Panc1 (cell line): ENCODE data around the gene MEF2D. TPM values are rescaled to one million over a fixed set of nuclear protein-coding genes. Genes with fewer than 3 reads are reported as not detected.

Source experiments
- ATAC-seq: fragments of 200-7000 bp; cut with Tn5 transposase; 2 replicates; pipeline ENCODE4 v1.9.1; 2020; ENCODE audit warnings: mild to moderate bottlenecking, moderate library complexity
- BruUV-seq: library from RNA; stranded (reverse); fragments of 400-500 nt; replicated peaks from 2 replicates; lab custom pipeline; 2021; lab: Mats Ljungman, UMichigan
- CTCF ChIA-PET: fragments of 300-600 bp; sonication (Branson Sonifier 250); formaldehyde crosslinking; loops from one replicate; lab custom pipeline; 2022; ENCODE audit warnings: antibody characterized with exemption; lab: Charles Lee
- POLR2A ChIA-PET: fragments of 300-600 bp; sonication (Branson Sonifier 250); formaldehyde crosslinking; loops from one replicate; lab custom pipeline; 2022; ENCODE audit warnings: antibody characterized with exemption; lab: Charles Lee
- DNase-seq: peaks from one replicate; pipeline ENCODE4 v3.0.0-alpha.2; 2010; ENCODE audit warnings: low read depth, low spot score
- H3K27ac ChIP-seq: 2 replicates; pipeline ENCODE4 v1.5.1; 2011; ENCODE audit warnings: mild to moderate bottlenecking, low read length, inconsistent platforms
- H3K27me3 ChIP-seq: fragments of 200-500 bp; sonication (Bioruptor generic); 2 replicates; pipeline ENCODE4 v1.6.0; 2014; ENCODE audit warnings: low read length, inconsistent platforms; ENCODE audit not compliant: control insufficient read depth, insufficient read depth
- H3K36me3 ChIP-seq: fragments of 200-500 bp; sonication (Bioruptor generic); 2 replicates; pipeline ENCODE4 v1.5.1; 2014; ENCODE audit warnings: inconsistent platforms, mild to moderate bottlenecking, low read length, moderate library complexity; ENCODE audit not compliant: control insufficient read depth, insufficient read depth
- H3K4me1 ChIP-seq: 2 replicates; pipeline ENCODE4 v1.5.1; 2011; ENCODE audit warnings: inconsistent platforms, mild to moderate bottlenecking, low read length, moderate library complexity; ENCODE audit not compliant: control insufficient read depth, insufficient read depth
- H3K4me3 ChIP-seq, 2 experiments: 2 replicates each; pipeline ENCODE4 v1.5.1; 2011 to 2012; ENCODE audit warnings: low read depth in 2 of 2, low read length in 2 of 2, mild to moderate bottlenecking in 2 of 2, inconsistent platforms in 1 of 2, moderate library complexity in 1 of 2
- H3K9me3 ChIP-seq: fragments of 200-500 bp; sonication (Bioruptor generic); 2 replicates; pipeline ENCODE4 v1.5.1; 2014; ENCODE audit warnings: low read depth, mild to moderate bottlenecking, inconsistent platforms, low read length, moderate library complexity; ENCODE audit not compliant: control insufficient read depth, insufficient read depth
- CTCF ChIP-seq: fragments of 450-650 bp; IDR thresholded peaks from 2 replicates; pipeline ENCODE4 v1.5.1; 2017; ENCODE audit warnings: mild to moderate bottlenecking
- POLR2AphosphoS5 ChIP-seq: IDR thresholded peaks from 2 replicates; pipeline ENCODE4 v1.6.1; 2012; ENCODE audit warnings: mild to moderate bottlenecking, low read depth, low read length, moderate library complexity
- REST ChIP-seq, 2 experiments: IDR thresholded peaks; 2 replicates each; pipeline ENCODE4 v1.6.1; 2011 to 2012; ENCODE audit warnings: low read depth in 2 of 2, control low read depth in 1 of 2, low read length in 1 of 2, mild to moderate bottlenecking in 1 of 2, moderate library complexity in 1 of 2; ENCODE audit not compliant: insufficient read depth in 1 of 2
- SIN3A ChIP-seq: IDR thresholded peaks from 2 replicates; pipeline ENCODE4 v1.6.1; 2012; ENCODE audit warnings: low read depth, mild to moderate bottlenecking, low read length, moderate library complexity, borderline replicate concordance; ENCODE audit not compliant: insufficient read depth
- TCF7L2 ChIP-seq: IDR thresholded peaks from 2 replicates; pipeline ENCODE4 v1.6.1; 2011; ENCODE audit warnings: mild to moderate bottlenecking, low read depth, low read length, inconsistent platforms
- in situ Hi-C: cut with HindIII; loops from 2 replicates; pipeline ENCODE4 v1.10.0; 2016; ENCODE audit warnings: low sequenced_read_pairs, low pct_unique_long_range_greater_than_20kb
- intact Hi-C: fragments of 100-400 bp; cut with micrococcal nuclease; formaldehyde crosslinking; loops from one replicate; pipeline ENCODE4 v1.10.0; 2022; ENCODE audit not compliant: unreplicated experiment
- total RNA-seq: library from RNA; stranded (reverse); gene quantifications from one replicate; pipeline ENCODE4 v1.2.1, GENCODE V29; 2021; ENCODE audit not compliant: unreplicated experiment

Gene MEF2D
- total RNA-seq, 1 experiment from 2014 or later, result 30.9 TPM

- TF ChIP-seq TCF7L2 (no peak), SIN3A (no peak), REST (IDR thresholded peaks at IDR 0.05; ENCODE audit: insufficient read depth in 1 of 2, low read depth in 2 of 2, low read length in 1 of 2) (no peak), POLR2AphosphoS5 (no peak), CTCF (no peak)
- no peak overlapping the region for H3K27ac ChIP-seq
- BruUV-seq, result no TSS peak
Measured at GRCh38 chr1:156479093-156480015, 21.2 kb downstream of the MEF2D start.

GRCh38 chr1:156478250-156478627 is 22.3 kb downstream of the MEF2D start:
- TF ChIP-seq POLR2AphosphoS5 (no peak), TCF7L2 (no peak), SIN3A (no peak), CTCF (no peak), REST (IDR thresholded peaks at IDR 0.05; ENCODE audit: insufficient read depth in 1 of 2, low read depth in 2 of 2, low read length in 1 of 2) (no peak)
- H3K27ac ChIP-seq, result no peak overlapping the region
- POLR2A ChIA-PET, result no interaction called here
- in situ Hi-C loops, result no loop called here
- intact Hi-C loops, result no loop called here
- ATAC-seq (no peak), DNase-seq (no peak)
- H3K9me3 ChIP-seq, result no peaks in the 10 kb centered on the region
- peaks cover 6% of the 10 kb centered on the region for H3K36me3 ChIP-seq
- CTCF ChIA-PET, result interaction anchor here (0.5 kb wide), 1 partner anchor 92 kb away, joined by 3 read pairs; no protein-coding TSS in a partner anchor
- no TSS peak for BruUV-seq
- no peaks in the 10 kb centered on the region for H3K4me1 ChIP-seq
- no peak overlapping the region for H3K4me3 ChIP-seq
- no peaks in the 10 kb centered on the region for H3K27me3 ChIP-seq

More at GRCh38 chr1:156479093-156480015, 21.2 kb downstream of the MEF2D start:
- DNase-seq, result no peak
- intact Hi-C loops, result no loop called here
- peaks cover 6% of the 10 kb centered on the region for H3K36me3 ChIP-seq
- no peak overlapping the region for H3K4me3 ChIP-seq
- POLR2A ChIA-PET, result no interaction called here
- in situ Hi-C loops, result no loop called here
- no peak for ATAC-seq
- no peaks in the 10 kb centered on the region for H3K9me3 ChIP-seq
- H3K27me3 ChIP-seq, result no peaks in the 10 kb centered on the region
- H3K4me1 ChIP-seq, result no peaks in the 10 kb centered on the region
- CTCF ChIA-PET, result interaction anchor here (0.7 kb wide), 1 partner anchor 11 kb away, joined by 3 read pairs; no protein-coding TSS in a partner anchor
